ENCODE measurements around the gene CD24.
A peak's percentile ranks its signal among the peaks of the same experiment; 100 is the strongest.

Gene CD24

DNA sequence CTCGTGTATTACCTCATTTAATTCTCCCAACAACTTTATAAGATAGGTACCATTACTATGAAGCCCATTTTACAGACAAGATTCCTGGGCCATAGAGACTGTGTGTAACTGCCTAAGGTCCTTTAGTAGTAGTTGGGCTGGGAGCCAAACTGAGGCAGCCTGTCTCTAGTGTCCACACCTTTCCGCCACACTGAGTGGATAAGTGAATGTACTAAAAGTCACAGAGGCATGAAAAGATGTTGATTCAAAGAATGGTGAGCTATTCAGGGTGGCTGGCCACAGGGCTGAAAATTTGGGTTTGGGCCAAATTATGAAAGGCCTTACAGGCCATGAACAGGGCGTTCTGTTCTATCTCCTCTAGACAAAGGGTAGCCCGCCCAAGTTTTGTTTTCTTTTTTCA is 11.0 kb downstream of the CD24 start:
- no peaks in the 10 kb centered on the region for H3K9me3 Mint-ChIP-seq
- DNase-seq (no peak), ATAC-seq (replicated peaks) (no peak)
- peaks cover 25 to 46% of the 10 kb centered on the region in 2 donors for H3K27me3 Mint-ChIP-seq
- no peaks in the 10 kb centered on the region for H3K4me1 Mint-ChIP-seq (ENCODE audit: low read depth in 2 of 2)
- no peak overlapping the region for H3K27ac Mint-ChIP-seq
- H3K36me3 Mint-ChIP-seq (ENCODE audit: insufficient read depth) = no peaks in the 10 kb centered on the region
- H3K4me3 Mint-ChIP-seq = no peak overlapping the region

DNA sequence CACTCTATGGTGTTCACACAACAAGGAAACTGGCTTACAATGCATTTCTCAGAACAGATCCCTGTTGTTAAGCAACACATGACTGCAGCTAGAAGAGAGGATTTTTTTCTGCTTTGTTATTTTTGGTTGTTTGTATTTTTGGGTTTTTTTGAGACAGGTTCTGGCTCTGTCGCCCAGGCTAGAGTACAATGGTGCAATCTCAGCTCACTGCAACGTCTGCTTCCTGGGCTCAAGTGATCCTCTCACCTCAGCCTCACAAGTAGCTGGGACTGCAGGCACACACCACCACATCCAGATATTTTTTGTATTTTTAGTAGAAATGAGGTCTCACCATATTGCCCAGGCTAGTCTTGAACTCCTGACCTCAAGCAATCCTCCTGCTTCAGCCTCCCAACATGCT is 12.7 kb downstream of the CD24 start:
- Mint-ChIP-seq H3K27ac (peak overlapping the region in 1 of 2 donors; percentile 35), H3K36me3 (ENCODE audit: insufficient read depth) (no peaks in the 10 kb centered on the region), H3K4me3 (no peak overlapping the region), H3K4me1 (ENCODE audit: low read depth in 2 of 2) (no peaks in the 10 kb centered on the region), H3K27me3 (peaks cover 15 to 38% of the 10 kb centered on the region in 2 donors), H3K9me3 (no peaks in the 10 kb centered on the region)
- no peak for DNase-seq
- ATAC-seq (replicated peaks) = no peak

DNA sequence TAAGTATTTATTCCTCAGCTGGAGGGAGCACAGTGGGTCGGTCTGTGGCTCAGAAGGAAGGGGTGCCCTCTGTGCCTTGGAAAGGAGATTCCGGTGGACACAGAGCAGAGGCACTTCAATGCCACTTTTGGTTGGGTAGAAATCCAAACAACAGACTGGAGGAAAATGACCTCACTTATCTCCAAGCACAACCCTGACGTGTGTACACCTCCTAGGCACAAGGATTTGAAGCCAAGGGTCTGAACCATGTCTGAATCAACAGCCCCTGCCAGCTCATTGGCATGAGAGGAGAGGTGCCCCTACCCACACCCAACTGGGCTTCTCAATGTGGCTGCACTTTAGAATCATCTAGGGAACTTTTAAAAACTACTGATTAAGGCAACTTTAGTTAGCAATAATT is 13.4 kb downstream of the CD24 start:
- no peak overlapping the region for H3K4me3 Mint-ChIP-seq
- no peak overlapping the region for H3K27ac Mint-ChIP-seq
- H3K9me3 Mint-ChIP-seq = no peaks in the 10 kb centered on the region
- H3K4me1 Mint-ChIP-seq (ENCODE audit: low read depth in 2 of 2) = no peaks in the 10 kb centered on the region
- H3K36me3 Mint-ChIP-seq (ENCODE audit: insufficient read depth) = no peaks in the 10 kb centered on the region
- no peak for DNase-seq
- peaks cover 9 to 31% of the 10 kb centered on the region in 2 donors for H3K27me3 Mint-ChIP-seq
- no peak for ATAC-seq (replicated peaks)

DNA sequence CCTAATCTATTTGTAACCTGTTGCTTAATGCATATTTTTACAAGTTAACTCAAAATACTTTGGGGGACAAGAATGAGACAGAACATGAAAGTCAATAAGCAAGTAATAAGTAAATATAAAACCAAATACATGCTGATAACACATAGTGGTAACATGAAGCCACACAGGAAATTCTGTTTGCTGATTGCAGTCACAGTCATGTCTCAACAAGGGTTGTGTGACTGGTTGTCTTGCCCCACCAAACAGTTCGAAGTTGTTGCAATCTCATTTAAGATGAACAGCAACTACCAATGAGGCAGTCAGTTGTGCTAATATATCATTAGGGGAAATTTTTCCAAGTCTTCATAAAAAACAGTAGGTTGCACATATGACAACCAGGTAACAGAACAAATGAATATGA is 14.5 kb downstream of the CD24 start:
- H3K4me1 Mint-ChIP-seq (ENCODE audit: low read depth in 2 of 2) = no peaks in the 10 kb centered on the region
- DNase-seq (no peak), ATAC-seq (replicated peaks) (no peak)
- no peaks in the 10 kb centered on the region for H3K9me3 Mint-ChIP-seq
- H3K4me3 Mint-ChIP-seq = no peak overlapping the region
- H3K27me3 Mint-ChIP-seq = peaks cover 7 to 27% of the 10 kb centered on the region in 2 donors
- H3K27ac Mint-ChIP-seq = no peak overlapping the region
- no peaks in the 10 kb centered on the region for H3K36me3 Mint-ChIP-seq (ENCODE audit: insufficient read depth)

DNA sequence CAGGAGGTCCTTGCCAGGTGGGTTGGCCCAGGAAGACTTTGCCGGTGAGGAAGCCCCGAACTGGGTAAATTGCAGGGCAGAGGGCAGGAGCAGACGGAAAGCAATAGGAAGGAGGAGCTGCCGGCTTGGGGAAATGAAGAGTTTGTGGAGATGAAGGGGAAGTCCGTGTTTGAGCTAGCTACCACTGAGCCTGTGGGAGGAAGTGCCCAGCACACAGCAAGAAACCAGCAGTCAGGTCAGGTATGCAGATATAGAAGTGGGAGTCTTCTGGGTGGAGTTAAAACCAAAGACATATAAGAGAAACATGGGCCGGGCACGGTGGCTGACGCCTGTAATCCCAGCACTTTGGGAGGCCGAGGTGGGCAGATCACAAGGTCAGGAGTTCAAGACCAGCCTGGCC is 34.7 kb downstream of the CD24 start:
- H3K9me3 Mint-ChIP-seq = no peaks in the 10 kb centered on the region
- peaks cover 0 to 2% of the 10 kb centered on the region in 2 donors for H3K4me1 Mint-ChIP-seq (ENCODE audit: low read depth in 2 of 2)
- DNase-seq = no peak
- H3K4me3 Mint-ChIP-seq = no peak overlapping the region
- ATAC-seq (replicated peaks) = no peak
- no peak overlapping the region for H3K27ac Mint-ChIP-seq
- no peaks in the 10 kb centered on the region for H3K36me3 Mint-ChIP-seq (ENCODE audit: insufficient read depth)
- H3K27me3 Mint-ChIP-seq = peaks cover 51 to 69% of the 10 kb centered on the region in 2 donors

DNA sequence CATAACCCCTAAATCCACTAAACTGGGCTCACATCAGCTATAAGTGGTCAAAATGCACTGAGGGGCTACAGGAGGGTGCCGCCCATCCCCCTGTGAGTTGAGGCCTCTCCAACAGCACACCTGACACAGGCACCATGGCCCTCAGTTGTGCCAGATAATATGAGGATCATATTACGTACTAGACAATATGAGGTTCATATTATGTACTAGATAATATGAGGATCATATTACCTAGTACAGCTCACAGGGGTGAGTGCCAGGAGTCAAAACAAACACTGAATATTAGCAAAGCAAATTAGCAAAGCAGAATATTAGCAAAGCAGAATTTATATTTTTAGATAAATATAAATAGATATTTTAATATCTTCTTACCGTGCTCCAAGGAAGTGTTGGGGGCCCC is 35.3 kb downstream of the CD24 start:
- H3K4me3 Mint-ChIP-seq = no peak overlapping the region
- H3K27ac Mint-ChIP-seq = no peak overlapping the region
- no peaks in the 10 kb centered on the region for H3K9me3 Mint-ChIP-seq
- DNase-seq (no peak), ATAC-seq (replicated peaks) (no peak)
- peaks cover 0 to 2% of the 10 kb centered on the region in 2 donors for H3K4me1 Mint-ChIP-seq (ENCODE audit: low read depth in 2 of 2)
- H3K27me3 Mint-ChIP-seq = peaks cover 48 to 63% of the 10 kb centered on the region in 2 donors
- H3K36me3 Mint-ChIP-seq (ENCODE audit: insufficient read depth) = no peaks in the 10 kb centered on the region

DNA sequence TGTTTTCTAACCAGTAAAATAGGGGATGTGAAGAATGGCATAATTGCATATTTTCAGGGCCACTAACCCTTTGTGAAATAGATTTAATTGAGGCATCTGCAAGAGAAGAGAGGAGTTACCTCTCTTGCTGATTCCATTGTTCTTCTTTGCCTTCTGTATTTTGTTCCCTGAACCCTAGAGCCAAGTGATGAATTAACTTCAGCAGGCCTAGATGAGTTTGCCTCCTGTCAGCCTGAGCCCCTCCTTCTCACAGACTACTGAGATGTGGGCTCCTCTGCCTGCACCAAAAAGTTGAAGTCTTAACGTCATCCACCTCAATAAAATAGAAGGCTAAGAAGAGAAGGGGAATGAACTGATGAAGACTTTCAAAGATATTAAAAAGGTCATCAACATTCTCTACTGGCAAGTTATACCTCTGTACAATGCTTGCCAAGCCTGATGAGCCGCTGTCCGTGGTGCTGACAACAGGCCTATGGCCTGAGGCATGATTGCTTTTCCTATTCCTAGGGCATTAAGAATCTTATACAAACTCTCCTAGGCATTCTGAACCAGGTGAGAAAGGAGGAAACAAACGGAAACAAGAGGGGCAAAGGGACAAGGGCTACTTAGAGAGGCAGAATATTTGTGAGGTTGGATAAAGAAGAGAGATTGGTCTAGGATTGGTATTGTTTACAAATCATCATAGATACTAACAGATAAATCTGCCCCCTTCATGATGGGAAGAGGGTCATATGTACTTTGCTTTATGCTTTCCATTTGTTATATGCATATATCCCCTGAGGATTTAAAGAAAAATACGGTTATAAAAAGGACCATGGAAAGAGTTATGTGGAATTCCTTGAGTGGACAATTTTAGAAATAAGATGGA is 46.8 kb downstream of the CD24 start:
- ATAC-seq (replicated peaks) (no peak), DNase-seq (peak in 1 of 3 experiments; percentile 2)
- Mint-ChIP-seq H3K27ac (no peak overlapping the region), H3K9me3 (no peaks in the 10 kb centered on the region), H3K4me1 (ENCODE audit: low read depth in 2 of 2) (no peaks in the 10 kb centered on the region), H3K4me3 (no peak overlapping the region), H3K36me3 (ENCODE audit: insufficient read depth) (no peaks in the 10 kb centered on the region), H3K27me3 (peaks cover 48 to 63% of the 10 kb centered on the region in 2 donors)

DNA sequence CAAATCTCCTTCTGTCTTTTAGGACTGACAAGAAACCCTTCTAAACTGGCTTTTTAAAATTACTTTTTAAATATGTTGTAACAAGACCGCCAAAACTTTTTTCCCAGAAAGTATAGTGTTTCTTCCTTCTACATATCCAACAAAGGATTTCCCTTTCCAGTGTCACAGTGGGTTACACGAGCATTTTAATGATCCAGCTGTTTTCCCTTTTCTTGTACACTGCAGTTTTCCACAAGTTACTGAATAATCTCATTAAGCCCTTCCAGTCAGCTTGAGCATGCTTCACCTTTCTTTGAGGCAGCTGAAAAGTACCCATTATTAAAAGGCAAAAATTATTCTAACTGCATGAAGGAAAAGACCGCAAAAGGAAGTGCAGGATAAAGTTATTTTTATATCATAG is 48.6 kb downstream of the CD24 start:
- no peak overlapping the region for H3K4me3 Mint-ChIP-seq
- H3K9me3 Mint-ChIP-seq = no peaks in the 10 kb centered on the region
- H3K27me3 Mint-ChIP-seq = peaks cover 44 to 49% of the 10 kb centered on the region in 2 donors
- no peaks in the 10 kb centered on the region for H3K4me1 Mint-ChIP-seq (ENCODE audit: low read depth in 2 of 2)
- no peaks in the 10 kb centered on the region for H3K36me3 Mint-ChIP-seq (ENCODE audit: insufficient read depth)
- no peak overlapping the region for H3K27ac Mint-ChIP-seq
- DNase-seq = no peak
- ATAC-seq (replicated peaks) = no peak

DNA sequence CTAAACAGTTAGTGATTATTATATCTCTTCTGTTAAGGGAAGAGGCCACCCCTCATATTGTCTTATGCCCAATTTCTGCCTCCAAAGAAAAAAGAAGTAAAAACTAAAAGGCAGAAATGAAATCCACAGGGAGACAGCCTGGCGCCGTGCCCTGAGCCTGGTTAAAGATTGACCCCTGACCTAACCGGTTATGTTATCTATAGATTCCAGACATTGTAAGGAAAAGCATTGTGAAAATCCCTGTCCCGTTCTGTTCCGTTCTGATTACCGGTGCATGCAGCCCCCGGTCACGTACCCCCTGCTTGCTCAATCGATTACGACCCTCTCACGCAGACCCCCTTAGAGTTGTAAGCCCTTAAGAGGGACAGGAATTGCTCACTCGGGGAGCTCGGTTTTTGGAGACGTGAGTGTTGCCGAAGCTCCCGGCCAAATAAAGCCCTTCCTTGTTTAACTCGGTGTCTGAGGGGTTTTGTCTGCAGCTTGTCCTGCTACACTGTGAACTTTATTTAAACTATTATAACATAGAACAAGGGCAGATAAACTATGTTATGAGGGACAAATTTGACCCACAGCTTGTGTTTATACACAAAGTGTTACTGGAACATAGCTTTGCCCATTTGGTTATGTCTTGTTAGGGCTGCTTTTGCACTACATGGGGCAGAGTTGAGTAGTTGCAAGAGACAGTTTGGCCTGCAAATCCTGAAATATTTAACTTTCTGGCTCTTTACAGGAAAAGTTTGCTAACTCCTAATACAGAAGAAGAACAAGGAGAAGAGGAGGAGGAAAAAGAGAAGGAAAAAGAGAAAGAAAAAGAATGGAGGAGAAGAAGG is 49.6 kb downstream of the CD24 start:
- ATAC-seq (replicated peaks) (no peak), DNase-seq (no peak)
- Mint-ChIP-seq H3K4me1 (ENCODE audit: low read depth in 2 of 2) (no peaks in the 10 kb centered on the region), H3K27ac (no peak overlapping the region), H3K27me3 (peaks cover 47 to 52% of the 10 kb centered on the region in 2 donors), H3K36me3 (ENCODE audit: insufficient read depth) (no peaks in the 10 kb centered on the region), H3K9me3 (no peaks in the 10 kb centered on the region), H3K4me3 (no peak overlapping the region)

DNA sequence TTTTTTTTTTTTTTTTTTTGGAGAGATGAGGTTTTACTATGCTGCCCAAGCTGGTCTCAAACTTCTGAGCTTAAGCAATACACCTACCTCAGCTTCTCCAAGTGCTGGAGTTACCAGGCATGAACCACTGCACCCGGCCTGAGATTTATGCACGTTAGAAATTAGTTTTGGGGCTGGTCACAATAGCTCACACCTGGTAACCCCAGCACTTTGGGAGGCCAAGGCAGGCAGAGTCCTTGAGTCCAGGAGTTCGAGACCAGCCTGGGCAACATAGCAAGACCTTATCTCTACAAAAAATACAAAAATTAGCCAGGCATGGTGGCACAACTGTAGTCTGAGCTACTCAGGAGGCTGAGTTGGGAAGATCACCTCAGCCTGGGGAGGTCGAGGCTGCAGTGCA is 51.9 kb downstream of the CD24 start:
- DNase-seq = no peak

More for the DNA sequence above, 51.9 kb downstream of the CD24 start:
- Mint-ChIP-seq H3K27ac (no peak overlapping the region), H3K4me1 (ENCODE audit: low read depth in 2 of 2) (no peaks in the 10 kb centered on the region), H3K27me3 (peaks cover 50 to 60% of the 10 kb centered on the region in 2 donors), H3K4me3 (no peak overlapping the region), H3K9me3 (no peaks in the 10 kb centered on the region), H3K36me3 (ENCODE audit: insufficient read depth) (no peaks in the 10 kb centered on the region)
- no peak for ATAC-seq (replicated peaks)
